HFF-Myc (cell line): ENCODE data around the gene CD40LG.

Experiments used
- DNase-seq: peaks from one replicate; pipeline ENCODE4 v3.0.0-alpha.2; 2011; ENCODE audit warnings: low read depth; ENCODE audit errors: extremely low read depth
- H3K4me3 ChIP-seq: replicated peaks from 2 replicates; pipeline ENCODE4 v1.5.1; 2011; ENCODE audit warnings: low read depth, mild to moderate bottlenecking, control low read depth, low read length
- CTCF ChIP-seq: IDR thresholded peaks from 2 replicates; pipeline ENCODE4 v1.5.1; 2012; ENCODE audit warnings: mild to moderate bottlenecking, low read depth, low read length, control low read depth; ENCODE audit errors: missing control alignments

CD40LG gene

GRCh38 chrX:136691028-136691809 lies 43.3 kb downstream of the CD40LG start:
- no peak overlapping the region for H3K4me3 ChIP-seq
- DNase-seq: no peak
- no peak for TF ChIP-seq CTCF

GRCh38 chrX:136692271-136692670 lies 44.3 kb downstream of the CD40LG start:
- no peak overlapping the region for H3K4me3 ChIP-seq
- TF ChIP-seq CTCF: no peak

GRCh38 chrX:136694431-136695087 lies 46.6 kb downstream of the CD40LG start:
- DNase-seq: peak; percentile 7
- no peak overlapping the region for H3K4me3 ChIP-seq
- TF ChIP-seq CTCF: peak; percentile 42

More at GRCh38 chrX:136692271-136692670, 44.3 kb downstream of the CD40LG start:
- DNase-seq: no peak

- TF ChIP-seq CTCF: no peak
- H3K4me3 ChIP-seq: no peak overlapping the region
- no peak for DNase-seq
Measured at GRCh38 chrX:136697156-136697555, 49.2 kb downstream of the CD40LG start.

GRCh38 chrX:136708348-136708747 lies 60.4 kb downstream of the CD40LG start:
- no peak for DNase-seq
- no peak for TF ChIP-seq CTCF
- H3K4me3 ChIP-seq: no peak overlapping the region
